DOHH2 (cell line): ENCODE measurements around the gene GOLGA3.

Experiments
- EZH2phosphoT487 ChIP-seq: fragments of 200-600 bp; sonication (generic); IDR thresholded peaks from 2 replicates; pipeline ENCODE4 v1.6.1; 2017; ENCODE audit warnings: borderline replicate concordance, mild to moderate bottlenecking, antibody characterized with exemption, low read length, moderate library complexity, mixed read lengths
- TF ChIP-seq, protein P1 (sequence below): fragments of 200-600 bp; sonication (generic); IDR thresholded peaks from one replicate; pipeline ENCODE4 v1.5.1; 2014; ENCODE audit warnings: antibody characterized with exemption, mild to moderate bottlenecking, low read depth, low read length; ENCODE audit not compliant: poor library complexity, severe bottlenecking

GRCh38 chr12:132734206-132734605 is 94.5 kb downstream of the GOLGA3 start:
- TF ChIP-seq, protein P1, sequence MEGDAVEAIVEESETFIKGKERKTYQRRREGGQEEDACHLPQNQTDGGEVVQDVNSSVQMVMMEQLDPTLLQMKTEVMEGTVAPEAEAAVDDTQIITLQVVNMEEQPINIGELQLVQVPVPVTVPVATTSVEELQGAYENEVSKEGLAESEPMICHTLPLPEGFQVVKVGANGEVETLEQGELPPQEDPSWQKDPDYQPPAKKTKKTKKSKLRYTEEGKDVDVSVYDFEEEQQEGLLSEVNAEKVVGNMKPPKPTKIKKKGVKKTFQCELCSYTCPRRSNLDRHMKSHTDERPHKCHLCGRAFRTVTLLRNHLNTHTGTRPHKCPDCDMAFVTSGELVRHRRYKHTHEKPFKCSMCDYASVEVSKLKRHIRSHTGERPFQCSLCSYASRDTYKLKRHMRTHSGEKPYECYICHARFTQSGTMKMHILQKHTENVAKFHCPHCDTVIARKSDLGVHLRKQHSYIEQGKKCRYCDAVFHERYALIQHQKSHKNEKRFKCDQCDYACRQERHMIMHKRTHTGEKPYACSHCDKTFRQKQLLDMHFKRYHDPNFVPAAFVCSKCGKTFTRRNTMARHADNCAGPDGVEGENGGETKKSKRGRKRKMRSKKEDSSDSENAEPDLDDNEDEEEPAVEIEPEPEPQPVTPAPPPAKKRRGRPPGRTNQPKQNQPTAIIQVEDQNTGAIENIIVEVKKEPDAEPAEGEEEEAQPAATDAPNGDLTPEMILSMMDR: no peak
- TF ChIP-seq EZH2phosphoT487: no peak
